Hepatocyte (in vitro differentiated cells): ENCODE results near the gene VANGL2.

Source experiments
- CTCF ChIP-seq: fragments of 200-600 bp; sonication (generic); IDR thresholded peaks from 2 replicates; pipeline ENCODE4 v1.5.1; 2016; ENCODE audit warnings: antibody characterized with exemption, mild to moderate bottlenecking; ENCODE audit not compliant: poor library complexity
- EZH2 ChIP-seq: fragments of 200-600 bp; sonication (generic); IDR thresholded peaks from 2 replicates; pipeline ENCODE4 v1.6.1; 2016; ENCODE audit warnings: antibody characterized with exemption, mild to moderate bottlenecking, borderline replicate concordance

- no peak for TF ChIP-seq CTCF
- TF ChIP-seq EZH2: no peak
Measured at GRCh38 chr1:160404094-160404493, 3.7 kb downstream of the VANGL2 start.
